Heart right ventricle (tissue), 16 donors: ENCODE measurements around the gene BIRC7. TPM values are rescaled to one million over a fixed set of nuclear protein-coding genes. Genes with fewer than 3 reads are reported as not detected.

Experiments
- ATAC-seq, 8 donors: fragments of 200-7000 bp; cut with Tn5 transposase; one replicate each; pipeline ENCODE4 v1.9.1; 2020; ENCODE audit warnings: mild to moderate bottlenecking in 8 of 8, moderate library complexity in 8 of 8, moderate number of reproducible peaks in 1 of 8
- DNase-seq, 2 donors: peaks; one replicate each; pipeline ENCODE4 v3.0.0-alpha.2; 2020
- H3K27ac ChIP-seq, 10 donors: fragments of 200-600 bp; sonication (generic) in 2 of 10; one replicate each; pipeline versions ENCODE4 v1.5.0 to v1.8.0; 2020 to 2022; ENCODE audit warnings: mild to moderate bottlenecking in 3 of 10
- H3K27me3 ChIP-seq, 7 donors: fragments of 200-600 bp; one replicate each; pipeline ENCODE4 v1.8.0; 2021 to 2022; ENCODE audit warnings: mild to moderate bottlenecking in 2 of 7
- H3K36me3 ChIP-seq, 9 donors: fragments of 200-600 bp; sonication (generic) in 1 of 9; one replicate each; pipeline versions ENCODE4 v1.5.0 to v1.8.0; 2020 to 2022; ENCODE audit warnings: mild to moderate bottlenecking in 2 of 9
- H3K4me1 ChIP-seq, 9 donors: fragments of 200-600 bp; sonication (generic) in 1 of 9; one replicate each; pipeline versions ENCODE4 v1.5.0 to v1.8.0; 2020 to 2022; ENCODE audit warnings: mild to moderate bottlenecking in 4 of 9
- H3K4me3 ChIP-seq, 10 donors: fragments of 200-600 bp; sonication (generic) in 2 of 10; one replicate each; pipeline versions ENCODE4 v1.5.0 to v1.8.0; 2020 to 2022; ENCODE audit warnings: mild to moderate bottlenecking in 7 of 10, moderate library complexity in 2 of 10
- H3K9me3 ChIP-seq, 11 donors: fragments of 200-600 bp in 10 of 11; sonication (generic) in 2 of 11; one replicate each; pipeline versions ENCODE4 v1.5.0 to v1.8.0; 2013 to 2022; ENCODE audit warnings: mild to moderate bottlenecking in 2 of 11, control low read depth in 1 of 11, moderate library complexity in 1 of 11
- CTCF ChIP-seq, 9 donors: fragments of 200-600 bp; sonication (generic) in 2 of 9; IDR thresholded peaks; one replicate each; pipeline versions ENCODE4 v1.5.0 to v1.8.0; 2021 to 2022; ENCODE audit warnings: antibody characterized with exemption in 9 of 9, mild to moderate bottlenecking in 5 of 9, moderate library complexity in 1 of 9
- WGBS, 2 donors: extraction: QIAGEN DNeasy Blood & Tissue Kit; methylation state at CpG; one replicate each; pipeline ENCODE4 v1.1.7; 2013; ENCODE audit warnings: inconsistent platforms in 1 of 2; 5-methylcytosine and 5-hydroxymethylcytosine counted together
- intact Hi-C, 10 donors: fragments of 100-400 bp; cut with DNase I; formaldehyde crosslinking; loops; one replicate each; pipeline versions ENCODE4 v1.11.1 to v1.14.2; 2022
- polyA plus RNA-seq, 2 donors: library from polyadenylated mRNA; stranded (reverse); fragments of 200-250 nt; gene quantifications; one replicate each; pipeline ENCODE4 v1.2.3, GENCODE V29; 2013
- total RNA-seq, 10 donors: library from RNA; stranded (reverse); fragmentation: NEBNext Ultra II Directional in 3 of 10; extraction: Animal tissue kit (Norgen Biotek cat#: 25700) in 3 of 10; gene quantifications; one replicate each; pipeline versions ENCODE4 v1.2.1 to v1.2.4, GENCODE V29; 2021 to 2023
- donor health status: Arrhythmogenic right ventricular cardiomyopathy.
- donor health status: ischemic (EF 13 %, LVEDD 7.1; RV severe dilation, severe dysfunction).
- donor health status: healthy with polysubstance abuse.
- donor health status: DM: no; HTN: yes; CAD: no.
- donor health status: DM: no; HTN: no; CAD: no.
- donor health status: ischemic (EF 25% LVEDD 6.9; RV normal size, moderate dysfunction).
- donor health status: ischemic (EF 25% LVEDD 5.7; RV mildly dilated, moderate dysfunction).
- donor health status: healthy.
- donor health status: DM: yes; HTN: yes; CAD: no.
- donor health status: Ischemic cardiomyopathy.
- donor health status: ischemic (EF 35%, LVEDD 5.7; RV mildly dilated, moderate dysfunction).
- donor health status: nonischemic (EF 11% LVEDD 7.7; RV severe dilation, severe dysfunction).
- donor health status: DM: yes; HTN: yes; CAD: no.
- donor health status: PGD.
- donor health status: ischemic (EF 29% LVEDD 5.4; RV normal size, mild dysfunction).
- donor health status: nonischemic (EF 23%, LVEDD 6.1; RV moderate dilation, normal function).

The BIRC7 gene
- total and polyA plus RNA-seq, 12 donors: 0.21 to 2.1 (median 0.37) TPM; not detected in 7

GRCh38 chr20:63208346-63208909 lies 27.3 kb upstream of the BIRC7 start:
- no peak overlapping the region for H3K4me3 ChIP-seq
- H3K4me1 ChIP-seq: peaks cover 3 to 56% (median 29%) of the 10 kb centered on the region in 9 donors
- intact Hi-C loops: no loop called here
- H3K27ac ChIP-seq: peak overlapping the region in 1 of 10 donors; percentile 62
- peaks cover 0 to 100% (median 48%) of the 10 kb centered on the region in 9 donors for H3K36me3 ChIP-seq
- ATAC-seq: peak in 3 of 8 donors; percentile 20 to 42 (median 27)
- 72 to 82% methylated on average over 6 of the region's 6 CpGs for WGBS, 2 donors
- no peaks in the 10 kb centered on the region for H3K27me3 ChIP-seq
- no peak for TF ChIP-seq CTCF (IDR thresholded peaks at IDR 0.05)
- no peaks in the 10 kb centered on the region for H3K9me3 ChIP-seq
- no peak for DNase-seq

- no peak for TF ChIP-seq CTCF (IDR thresholded peaks at IDR 0.05)
- H3K36me3 ChIP-seq: peaks cover 0 to 98% (median 37%) of the 10 kb centered on the region in 9 donors
- WGBS, 2 donors: 76 to 77% methylated on average over 11 of the region's 11 CpGs
- H3K27me3 ChIP-seq: no peaks in the 10 kb centered on the region
- DNase-seq (no peak), ATAC-seq (no peak)
- H3K4me1 ChIP-seq: peaks cover 10 to 70% (median 46%) of the 10 kb centered on the region in 9 donors
- intact Hi-C loops: no loop called here
- no peaks in the 10 kb centered on the region for H3K9me3 ChIP-seq
- no peak overlapping the region for H3K27ac ChIP-seq
- no peak overlapping the region for H3K4me3 ChIP-seq
These were observed 25.6 kb upstream of the BIRC7 start for GRCh38 chr20:63210011-63210605.

- H3K36me3 ChIP-seq: peaks cover 0 to 76% (median 26%) of the 10 kb centered on the region in 9 donors
- ATAC-seq: no peak
- H3K9me3 ChIP-seq: no peaks in the 10 kb centered on the region
- whole genome bisulfite sequencing, 2 donors: 69% methylated on average over 5 of the region's 5 CpGs
- no peak for TF ChIP-seq CTCF (IDR thresholded peaks at IDR 0.05)
- H3K4me1 ChIP-seq: peaks cover 15 to 66% (median 49%) of the 10 kb centered on the region in 9 donors
- no peak overlapping the region for H3K27ac ChIP-seq
- intact Hi-C loops: no loop called here
- H3K4me3 ChIP-seq: no peak overlapping the region
- no peaks in the 10 kb centered on the region for H3K27me3 ChIP-seq
- no peak for DNase-seq
These were observed 23.3 kb upstream of the BIRC7 start for GRCh38 chr20:63212393-63212730.

GRCh38 chr20:63212792-63213191 lies 22.9 kb upstream of the BIRC7 start:
- intact Hi-C loops: no loop called here
- no peak overlapping the region for H3K27ac ChIP-seq
- H3K4me3 ChIP-seq: no peak overlapping the region
- no peak for TF ChIP-seq CTCF (IDR thresholded peaks at IDR 0.05)
- ATAC-seq: no peak
- DNase-seq: no peak
- H3K9me3 ChIP-seq: no peaks in the 10 kb centered on the region
- H3K36me3 ChIP-seq: peaks cover 0 to 71% (median 26%) of the 10 kb centered on the region in 9 donors
- no peaks in the 10 kb centered on the region for H3K27me3 ChIP-seq
- WGBS, 2 donors: 86 to 94% methylated on average over 5 of the region's 5 CpGs
- H3K4me1 ChIP-seq: peaks cover 15 to 66% (median 49%) of the 10 kb centered on the region in 9 donors
